Measurements from ENCODE around the gene CAMTA1. TPM values are rescaled to one million over a fixed set of nuclear protein-coding genes. Genes with fewer than 3 reads are reported as not detected.

CAMTA1 gene
- total RNA-seq, 2 donors from 2014 or later, result 55.3 to 69.5 TPM

- no peaks in the 10 kb centered on the region for H3K9me3 ChIP-seq (ENCODE audit: control insufficient read depth, low read length, poor library complexity, severe bottlenecking)
- Mint-ChIP-seq H3K27me3 (peaks cover 90% of the 10 kb centered on the region), H3K36me3 (ENCODE audit: low read depth) (no peaks in the 10 kb centered on the region), H3K4me1 (peaks cover 2% of the 10 kb centered on the region), H3K4me3 (no peak overlapping the region), H3K27ac (no peak overlapping the region)
- ATAC-seq (no peak), DNase-seq (no peak)
These were observed 839.6 kb downstream of the CAMTA1 start for GRCh38 chr1:7624791-7625355.

- Mint-ChIP-seq H3K27me3 (peaks cover 90% of the 10 kb centered on the region), H3K27ac (no peak overlapping the region), H3K4me1 (peaks cover 2% of the 10 kb centered on the region), H3K36me3 (ENCODE audit: low read depth) (no peaks in the 10 kb centered on the region), H3K4me3 (no peak overlapping the region)
- ATAC-seq (no peak), DNase-seq (no peak)
- no peaks in the 10 kb centered on the region for H3K9me3 ChIP-seq (ENCODE audit: control insufficient read depth, low read length, poor library complexity, severe bottlenecking)
These were observed 840.1 kb downstream of the CAMTA1 start for GRCh38 chr1:7625401-7625800.

- DNase-seq (no peak), ATAC-seq (no peak)
- Mint-ChIP-seq H3K27me3 (peaks cover 95% of the 10 kb centered on the region), H3K27ac (no peak overlapping the region), H3K4me3 (no peak overlapping the region), H3K4me1 (peaks cover 2% of the 10 kb centered on the region), H3K36me3 (ENCODE audit: low read depth) (no peaks in the 10 kb centered on the region)
- no peaks in the 10 kb centered on the region for H3K9me3 ChIP-seq (ENCODE audit: control insufficient read depth, low read length, poor library complexity, severe bottlenecking)
These were observed 843.0 kb downstream of the CAMTA1 start for GRCh38 chr1:7628273-7628672.

- Mint-ChIP-seq H3K36me3 (ENCODE audit: low read depth) (no peaks in the 10 kb centered on the region), H3K4me1 (peaks cover 2% of the 10 kb centered on the region), H3K4me3 (no peak overlapping the region), H3K27me3 (peaks cover 95% of the 10 kb centered on the region), H3K27ac (no peak overlapping the region)
- ATAC-seq (no peak), DNase-seq (no peak)
- no peaks in the 10 kb centered on the region for H3K9me3 ChIP-seq (ENCODE audit: control insufficient read depth, low read length, poor library complexity, severe bottlenecking)
These were observed 843.8 kb downstream of the CAMTA1 start for GRCh38 chr1:7629011-7629410.

GRCh38 chr1:7629465-7630195, 844.4 kb downstream of the CAMTA1 start:
- Mint-ChIP-seq H3K36me3 (ENCODE audit: low read depth) (peaks cover 2% of the 10 kb centered on the region), H3K27me3 (peaks cover 94% of the 10 kb centered on the region), H3K4me1 (peaks cover 2% of the 10 kb centered on the region), H3K4me3 (no peak overlapping the region), H3K27ac (no peak overlapping the region)
- DNase-seq (no peak), ATAC-seq (no peak)
- no peaks in the 10 kb centered on the region for H3K9me3 ChIP-seq (ENCODE audit: control insufficient read depth, low read length, poor library complexity, severe bottlenecking)

- peaks cover 2% of the 10 kb centered on the region for H3K36me3 Mint-ChIP-seq (ENCODE audit: low read depth)
- H3K4me1 Mint-ChIP-seq, result peaks cover 2% of the 10 kb centered on the region
- no peaks in the 10 kb centered on the region for H3K9me3 ChIP-seq (ENCODE audit: control insufficient read depth, low read length, poor library complexity, severe bottlenecking)
- no peak for ATAC-seq
- H3K27me3 Mint-ChIP-seq, result peaks cover 92% of the 10 kb centered on the region
- H3K4me3 Mint-ChIP-seq, result no peak overlapping the region
- no peak overlapping the region for H3K27ac Mint-ChIP-seq
- no peak for DNase-seq
These were observed 845.1 kb downstream of the CAMTA1 start for GRCh38 chr1:7630378-7630777.

GRCh38 chr1:7632176-7632575, 846.9 kb downstream of the CAMTA1 start:
- no peaks in the 10 kb centered on the region for H3K9me3 ChIP-seq (ENCODE audit: control insufficient read depth, low read length, poor library complexity, severe bottlenecking)
- ATAC-seq (no peak), DNase-seq (no peak)
- Mint-ChIP-seq H3K27ac (no peak overlapping the region), H3K27me3 (peaks cover 82% of the 10 kb centered on the region), H3K4me1 (peaks cover 2% of the 10 kb centered on the region), H3K36me3 (ENCODE audit: low read depth) (peaks cover 2% of the 10 kb centered on the region), H3K4me3 (no peak overlapping the region)

GRCh38 chr1:7632681-7633080, 847.4 kb downstream of the CAMTA1 start:
- DNase-seq (no peak), ATAC-seq (no peak)
- H3K27ac Mint-ChIP-seq, result no peak overlapping the region
- no peaks in the 10 kb centered on the region for H3K9me3 ChIP-seq (ENCODE audit: control insufficient read depth, low read length, poor library complexity, severe bottlenecking)
- no peak overlapping the region for H3K4me3 Mint-ChIP-seq
- H3K4me1 Mint-ChIP-seq, result peaks cover 2% of the 10 kb centered on the region
- peaks cover 2% of the 10 kb centered on the region for H3K36me3 Mint-ChIP-seq (ENCODE audit: low read depth)
- H3K27me3 Mint-ChIP-seq, result peaks cover 78% of the 10 kb centered on the region

- H3K4me1 Mint-ChIP-seq, result no peaks in the 10 kb centered on the region
- peaks cover 68% of the 10 kb centered on the region for H3K27me3 Mint-ChIP-seq
- ATAC-seq (no peak), DNase-seq (no peak)
- H3K9me3 ChIP-seq (ENCODE audit: control insufficient read depth, low read length, poor library complexity, severe bottlenecking), result no peaks in the 10 kb centered on the region
- H3K36me3 Mint-ChIP-seq (ENCODE audit: low read depth), result peaks cover 2% of the 10 kb centered on the region
- no peak overlapping the region for H3K27ac Mint-ChIP-seq
- H3K4me3 Mint-ChIP-seq, result no peak overlapping the region
These were observed 848.4 kb downstream of the CAMTA1 start for GRCh38 chr1:7633506-7634245.

- H3K36me3 Mint-ChIP-seq (ENCODE audit: low read depth), result peaks cover 2% of the 10 kb centered on the region
- H3K9me3 ChIP-seq (ENCODE audit: control insufficient read depth, low read length, poor library complexity, severe bottlenecking), result no peaks in the 10 kb centered on the region
- ATAC-seq (no peak), DNase-seq (no peak)
- H3K4me3 Mint-ChIP-seq, result no peak overlapping the region
- peaks cover 64% of the 10 kb centered on the region for H3K27me3 Mint-ChIP-seq
- H3K4me1 Mint-ChIP-seq, result no peaks in the 10 kb centered on the region
- no peak overlapping the region for H3K27ac Mint-ChIP-seq
These were observed 849.4 kb downstream of the CAMTA1 start for GRCh38 chr1:7634546-7635240.

GRCh38 chr1:7636795-7637526, 851.7 kb downstream of the CAMTA1 start:
- Mint-ChIP-seq H3K27me3 (peaks cover 55% of the 10 kb centered on the region), H3K4me1 (no peaks in the 10 kb centered on the region), H3K36me3 (ENCODE audit: low read depth) (peaks cover 2% of the 10 kb centered on the region), H3K27ac (no peak overlapping the region), H3K4me3 (no peak overlapping the region)
- DNase-seq (no peak), ATAC-seq (no peak)
- H3K9me3 ChIP-seq (ENCODE audit: control insufficient read depth, low read length, poor library complexity, severe bottlenecking), result no peaks in the 10 kb centered on the region

GRCh38 chr1:7638078-7638477, 852.8 kb downstream of the CAMTA1 start:
- no peaks in the 10 kb centered on the region for H3K9me3 ChIP-seq (ENCODE audit: control insufficient read depth, low read length, poor library complexity, severe bottlenecking)
- H3K4me3 Mint-ChIP-seq, result no peak overlapping the region
- H3K27me3 Mint-ChIP-seq, result peaks cover 44% of the 10 kb centered on the region
- no peaks in the 10 kb centered on the region for H3K4me1 Mint-ChIP-seq
- H3K27ac Mint-ChIP-seq, result no peak overlapping the region
- no peak for ATAC-seq
- no peak for DNase-seq
- H3K36me3 Mint-ChIP-seq (ENCODE audit: low read depth), result peaks cover 2% of the 10 kb centered on the region
